NCI-H2081 (cell line): Measurements from ENCODE around the gene ISM2.

ENCODE experiments used
- DNase-seq, 2 experiments: peaks; one replicate each; lab custom pipeline; 2025; lab: John Stamatoyannopoulos, UW

The ISM2 gene

DNA sequence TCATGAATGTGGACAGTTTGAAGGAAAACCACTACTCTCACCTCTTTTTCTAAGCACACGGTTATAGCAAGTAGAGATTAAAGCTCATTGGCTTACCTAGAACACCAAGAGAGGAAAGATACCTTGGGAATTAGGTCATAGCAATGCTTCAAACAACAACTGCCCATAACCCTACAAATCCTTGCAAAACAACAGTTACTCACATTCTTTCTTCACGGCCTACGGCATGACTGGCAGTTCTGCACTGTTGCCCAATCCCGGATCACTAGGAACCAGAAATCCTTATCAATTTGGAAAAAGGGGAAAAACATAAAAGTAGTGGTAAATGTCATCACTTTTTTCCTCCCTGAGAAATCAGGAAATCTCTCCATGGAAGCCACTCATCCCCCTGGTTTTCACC is 9.6 kb upstream of the ISM2 start:
- no peak for DNase-seq

DNA sequence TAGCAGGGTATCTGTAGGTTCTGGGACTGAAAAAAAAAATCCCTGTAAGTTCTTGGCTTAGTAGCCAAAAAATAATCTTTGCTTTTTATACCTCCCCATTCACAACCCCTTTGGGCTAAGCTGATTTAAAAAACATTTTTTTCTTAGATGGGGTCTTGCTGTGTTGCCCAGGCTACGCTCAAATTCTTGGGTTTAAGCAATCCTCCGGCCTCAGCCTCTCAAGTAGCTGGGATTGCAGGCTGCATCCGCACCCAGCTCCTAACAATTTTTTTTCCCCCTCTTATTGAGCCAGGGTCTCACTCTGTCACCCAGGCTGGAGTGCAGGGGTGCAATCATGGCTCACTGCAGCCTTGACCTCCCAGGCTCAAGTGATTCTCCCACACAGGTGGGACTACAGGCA is 9.1 kb upstream of the ISM2 start:
- DNase-seq: no peak

DNA sequence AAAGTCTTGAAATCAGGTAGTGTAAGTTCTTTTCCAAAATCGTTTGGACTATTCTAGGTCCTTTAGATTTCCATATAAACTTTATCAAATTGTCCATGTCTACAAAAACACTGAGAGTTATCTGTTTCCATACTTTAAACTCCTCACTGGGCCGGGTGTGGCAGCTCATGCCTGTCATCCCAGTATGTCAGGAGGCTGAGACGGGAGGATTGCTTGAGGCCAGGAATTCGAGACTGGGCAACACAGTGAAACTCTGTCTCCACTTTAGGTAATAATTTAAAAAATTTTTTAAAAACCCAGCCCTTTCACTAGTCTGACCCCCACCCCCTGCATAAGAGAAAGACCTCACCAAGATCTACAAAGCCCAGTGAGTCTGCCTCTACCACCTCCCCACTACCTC is 6.4 kb upstream of the ISM2 start:
- DNase-seq: no peak

DNA sequence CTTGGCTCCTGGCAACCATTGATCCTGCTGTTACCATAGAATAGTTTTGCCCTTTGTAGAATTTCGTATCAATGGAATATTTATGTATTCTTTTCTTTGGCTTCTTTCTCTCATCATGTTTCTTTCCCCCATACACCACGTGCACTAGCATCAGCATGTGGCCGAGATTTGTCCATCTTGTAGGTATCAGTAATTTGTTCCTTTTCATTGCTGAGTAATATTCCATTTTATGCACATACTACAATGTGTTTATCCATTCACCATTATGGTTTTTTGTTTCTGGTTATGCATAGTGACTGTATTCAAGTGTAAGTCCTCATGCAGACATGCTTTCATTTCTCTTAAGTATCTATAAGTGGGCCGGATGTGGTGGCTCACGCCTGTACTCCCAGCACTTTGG is 4.5 kb upstream of the ISM2 start:
- DNase-seq: no peak

DNA sequence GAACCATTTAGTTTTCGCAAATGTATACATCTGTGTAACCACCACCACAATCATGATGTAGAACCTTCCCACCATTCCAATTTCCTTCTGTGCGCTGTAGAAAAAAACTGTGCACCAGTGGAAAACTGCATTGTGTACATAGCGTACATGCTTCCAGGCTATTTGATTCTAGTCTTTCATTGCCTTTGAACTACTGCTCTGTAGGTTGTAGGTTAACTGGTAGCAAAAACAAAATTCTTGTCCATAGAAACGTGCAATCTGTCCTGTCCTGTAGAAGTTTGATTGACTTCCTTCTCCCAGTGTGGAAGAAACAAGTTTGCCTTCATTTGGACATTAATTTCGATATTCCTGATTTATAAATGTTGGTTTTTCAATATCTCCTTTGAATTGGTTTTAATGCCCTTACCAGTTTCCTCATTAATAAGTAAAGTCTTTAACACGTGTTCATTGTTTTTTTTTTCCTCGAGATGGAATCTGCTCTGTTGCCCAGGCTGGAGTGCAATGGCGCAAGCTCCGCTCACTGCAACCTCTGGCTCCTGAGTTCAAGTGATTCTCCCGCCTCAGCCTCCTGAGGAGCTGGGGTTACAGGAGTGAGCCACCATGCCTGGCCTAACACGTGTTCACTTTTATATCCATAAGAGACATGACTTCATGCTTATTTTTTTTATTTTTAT is 3.6 kb upstream of the ISM2 start:
- DNase-seq: no peak

DNA sequence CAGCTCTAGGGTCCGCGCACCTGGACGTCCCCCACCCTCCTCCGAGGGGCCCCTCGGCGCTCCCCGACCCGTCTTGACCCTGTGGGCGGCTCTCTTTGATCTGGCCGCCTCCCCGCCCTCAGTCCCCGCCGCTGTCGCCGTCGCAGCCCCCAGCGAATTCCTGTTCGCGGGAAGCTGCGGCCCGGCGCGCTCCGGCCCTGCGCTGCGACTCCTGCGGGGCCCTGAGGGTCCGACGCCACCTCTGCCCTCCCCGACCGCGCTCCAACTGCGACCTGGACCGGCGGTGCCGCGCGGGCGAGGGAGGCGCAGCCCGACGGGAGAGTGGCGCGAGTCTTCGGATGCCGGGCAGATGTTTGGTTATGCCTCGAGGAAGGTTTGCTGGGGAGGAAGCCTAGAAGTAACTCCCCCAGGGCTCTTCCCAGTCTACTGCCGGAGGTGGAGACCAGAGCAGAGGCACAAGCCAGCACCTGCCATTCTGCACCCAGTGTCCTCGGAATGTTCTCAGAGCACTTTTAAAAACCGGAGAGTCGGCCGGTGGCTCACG is 440 bp upstream of the ISM2 start:
- no peak for DNase-seq

DNA sequence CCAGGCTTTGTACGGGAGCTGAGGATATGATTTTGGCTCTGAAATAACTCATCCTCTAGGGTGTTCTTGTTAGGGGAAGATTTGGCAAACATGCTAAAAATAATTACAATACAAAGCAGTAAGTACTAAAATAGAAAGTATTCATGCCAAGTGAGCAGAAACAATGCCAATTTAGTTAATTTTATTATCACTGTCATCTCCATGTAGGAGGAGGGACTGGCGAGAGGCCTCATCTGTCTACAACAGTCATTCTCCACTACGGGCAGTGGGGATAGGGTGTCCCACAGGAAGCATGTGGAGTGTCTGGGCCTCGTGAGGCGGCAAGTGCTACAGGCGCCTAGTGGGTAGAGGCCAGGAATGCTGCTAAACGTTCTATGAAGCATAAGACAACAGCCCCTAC is 3.3 kb downstream of the ISM2 start:
- DNase-seq: no peak

DNA sequence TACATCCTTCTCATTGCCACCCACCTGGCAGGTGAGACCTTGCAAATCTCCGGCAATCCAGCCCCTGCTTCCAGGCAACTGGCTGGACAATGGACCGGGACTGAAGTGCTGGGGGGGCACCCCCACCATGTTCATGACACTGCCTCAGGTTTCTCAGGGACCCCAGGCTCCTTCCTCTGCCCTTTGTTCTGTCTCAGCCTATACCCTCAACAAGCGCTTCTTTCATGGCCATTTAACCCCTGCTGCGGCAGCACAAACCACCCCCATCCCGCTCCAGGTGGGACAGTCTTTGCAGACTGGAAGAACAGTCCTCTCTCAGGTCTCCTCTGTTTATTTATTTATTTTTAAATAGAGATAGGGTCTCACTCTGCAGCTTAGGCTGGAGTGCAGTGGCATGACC is 7.6 kb downstream of the ISM2 start:
- DNase-seq: no peak

DNA sequence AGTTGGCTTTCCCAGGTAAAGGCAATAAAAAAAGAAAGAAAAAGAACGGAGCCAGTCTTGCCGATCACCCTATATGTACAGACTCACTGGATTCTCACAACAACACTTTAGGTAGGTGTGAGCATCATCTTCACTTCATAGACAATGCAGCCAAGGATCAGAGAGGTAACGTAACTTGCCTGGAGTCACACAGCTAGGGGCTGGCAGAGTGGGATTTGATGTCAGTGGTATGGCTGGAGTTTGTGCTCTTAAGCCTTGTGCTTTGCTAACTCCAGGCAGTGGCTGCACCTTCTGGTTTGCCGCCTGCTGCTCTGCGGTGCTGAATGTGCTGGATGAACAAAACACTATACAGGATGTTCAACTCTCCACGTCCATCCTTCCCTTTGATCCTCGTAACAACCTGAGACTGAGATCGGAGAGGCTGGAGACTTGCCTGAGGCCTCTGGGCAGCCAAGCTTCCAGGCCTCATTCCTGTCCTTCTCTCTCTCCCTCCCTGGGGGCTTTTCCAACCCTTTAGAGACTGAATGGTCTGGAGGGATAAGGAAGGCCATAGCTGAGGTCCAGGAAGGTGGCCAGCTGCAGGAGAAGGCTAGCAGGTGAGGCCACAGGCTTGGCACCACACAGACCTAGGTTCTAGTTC is 8.1 kb downstream of the ISM2 start:
- no peak for DNase-seq

DNA sequence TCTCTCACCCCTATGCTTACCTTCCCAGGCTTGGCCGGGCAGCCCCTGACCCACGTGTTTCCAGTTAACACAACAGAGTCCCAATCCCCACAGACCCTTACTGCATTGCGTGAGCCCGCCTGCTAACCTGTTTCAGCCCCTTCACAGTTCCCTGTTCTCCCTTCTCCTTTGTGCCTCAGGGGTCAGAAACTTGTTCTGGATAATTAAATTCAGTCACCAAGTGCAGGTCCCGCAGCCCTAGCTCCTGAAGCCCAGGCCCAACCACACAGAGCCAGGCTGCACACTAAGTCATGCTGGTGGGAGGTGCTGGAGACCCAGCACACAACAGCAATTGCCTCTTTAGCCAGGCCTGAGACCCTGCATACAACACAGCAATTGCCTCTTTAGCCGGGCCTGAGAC is 9.6 kb downstream of the ISM2 start:
- DNase-seq: no peak

DNA sequence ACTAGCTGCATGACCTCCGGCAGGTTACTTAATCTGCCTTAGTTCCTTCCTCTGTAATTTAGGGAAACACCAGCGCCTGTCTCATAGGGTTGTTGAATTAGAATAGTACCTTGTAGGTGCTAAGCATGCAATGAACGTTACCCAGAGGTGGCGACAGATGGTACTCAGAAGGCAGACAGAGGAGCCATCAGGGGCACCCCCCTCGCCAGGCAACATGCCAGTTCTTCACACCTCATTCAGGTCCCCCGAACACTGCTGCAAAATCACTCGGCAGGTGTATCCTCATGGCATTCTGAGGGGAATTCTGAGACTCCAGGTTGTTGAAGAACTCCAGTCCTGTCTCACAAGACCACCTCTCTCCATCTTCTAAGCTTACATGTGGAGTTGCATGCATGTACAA is 10.1 kb downstream of the ISM2 start:
- DNase-seq: no peak

DNA sequence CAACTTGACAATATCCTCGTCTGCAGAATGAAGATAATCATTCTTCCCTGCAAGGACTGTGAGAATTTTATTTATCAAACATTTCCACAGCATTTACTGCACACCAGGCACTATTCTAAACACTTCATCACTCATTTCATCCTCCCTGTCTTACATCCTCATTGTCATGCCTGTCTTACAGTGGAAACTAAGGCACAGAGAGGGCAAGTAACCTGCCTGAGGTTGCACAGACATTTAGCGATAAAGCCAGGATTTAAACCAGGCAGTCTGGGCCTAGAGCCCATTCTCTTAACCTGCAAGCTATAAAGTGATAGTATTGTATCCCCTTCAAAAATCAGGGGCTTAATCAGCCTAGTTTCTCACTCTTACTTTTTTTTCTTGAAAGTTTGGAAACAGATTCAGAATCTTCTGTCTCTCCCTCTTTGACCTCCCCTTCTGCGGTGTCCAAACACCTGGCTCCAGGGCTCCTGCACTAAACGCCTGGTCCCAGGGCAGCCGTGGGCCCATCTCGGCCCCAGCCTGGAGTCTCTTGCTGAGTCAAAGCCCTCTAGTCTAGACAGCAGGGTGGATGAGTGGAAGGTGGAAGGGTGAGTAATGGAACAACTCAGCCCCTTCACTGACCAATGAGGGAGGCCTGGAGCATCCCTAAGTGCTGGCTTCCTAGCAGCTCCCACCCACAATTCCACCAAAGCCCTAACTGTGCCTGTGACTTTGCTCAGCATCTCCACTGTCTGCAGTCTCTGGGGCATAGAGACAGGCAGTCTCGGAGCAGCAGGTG is 12.5 kb downstream of the ISM2 start:
- no peak for DNase-seq

DNA sequence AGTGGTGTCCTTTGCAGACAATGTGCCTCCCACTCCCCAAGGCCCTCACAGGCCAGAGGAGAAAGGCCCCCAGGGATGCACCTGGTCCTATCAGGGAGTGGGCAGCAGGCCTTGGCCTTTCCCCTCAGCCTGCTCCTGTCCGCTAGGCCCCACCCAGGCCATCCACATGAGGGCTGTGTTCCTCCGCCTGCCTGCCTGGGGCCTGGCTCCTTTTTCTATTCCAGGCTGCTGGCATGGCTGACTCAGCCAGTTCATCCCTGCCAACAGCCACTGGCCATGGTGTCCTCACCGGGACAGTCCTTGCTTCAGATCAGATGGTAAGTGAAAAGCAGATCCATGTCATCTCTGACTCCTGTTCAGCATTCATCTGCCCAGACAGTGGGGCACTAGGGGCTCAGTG is 13.4 kb downstream of the ISM2 start:
- DNase-seq: no peak

DNA sequence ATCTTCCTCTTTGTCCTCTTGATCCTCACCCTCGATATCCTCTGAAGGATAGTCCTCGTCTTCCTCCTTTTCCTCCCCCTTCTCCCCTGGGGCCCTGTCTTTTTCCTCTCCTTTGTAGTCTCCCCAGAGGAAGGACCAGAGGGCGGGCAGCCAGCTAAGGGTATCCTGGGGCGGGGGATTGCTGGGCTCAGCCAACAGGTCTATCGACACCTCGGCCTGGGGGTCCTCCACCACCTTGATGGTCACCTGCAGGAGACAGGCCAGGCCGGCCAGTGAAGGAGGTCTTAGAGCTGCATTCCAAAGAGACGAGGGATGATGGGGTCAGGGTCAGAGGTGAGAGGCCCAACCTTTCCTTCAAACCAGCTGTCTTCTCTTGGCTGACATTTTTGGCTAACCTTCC is 16.2 kb downstream of the ISM2 start:
- no peak for DNase-seq

DNA sequence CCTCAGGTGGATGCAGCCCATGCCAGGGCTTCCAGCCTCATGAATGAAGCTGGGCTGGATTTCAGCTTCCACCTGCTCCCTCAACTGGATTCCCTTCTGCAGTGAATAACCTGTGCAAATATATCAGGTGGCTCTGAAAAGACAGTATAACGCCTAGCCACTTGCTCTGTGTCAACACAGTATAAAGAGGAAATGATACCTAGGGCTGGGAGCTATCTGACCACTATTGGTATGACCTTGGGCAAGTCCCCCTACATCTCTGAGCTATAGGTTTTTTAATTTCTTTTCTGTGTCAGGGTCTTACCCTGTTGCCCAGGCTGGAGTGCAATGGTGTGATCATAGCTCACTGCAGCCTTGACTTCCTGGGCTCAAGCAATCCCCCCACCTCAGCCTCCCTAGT is 19.8 kb downstream of the ISM2 start:
- no peak for DNase-seq

DNA sequence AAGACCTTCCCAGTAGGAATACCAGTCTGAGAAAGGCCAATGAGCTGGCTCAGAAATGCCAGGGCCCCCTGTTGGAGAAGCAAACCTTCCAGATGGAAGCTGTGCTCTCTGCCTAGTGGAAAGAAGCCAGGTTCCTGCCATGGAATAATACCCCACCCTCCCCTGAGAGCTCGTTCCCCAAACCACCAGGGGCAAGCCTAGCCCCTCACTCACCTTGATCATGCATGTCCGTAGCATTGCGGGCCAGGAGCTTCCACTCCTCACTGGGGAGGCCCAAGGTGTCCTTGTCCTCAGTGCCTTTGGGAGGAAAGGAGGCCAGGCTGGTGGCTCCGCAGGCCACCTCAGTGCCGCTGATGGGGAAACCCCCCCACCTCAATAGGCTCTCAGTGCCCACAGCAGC is 20.6 kb downstream of the ISM2 start:
- no peak for DNase-seq

DNA sequence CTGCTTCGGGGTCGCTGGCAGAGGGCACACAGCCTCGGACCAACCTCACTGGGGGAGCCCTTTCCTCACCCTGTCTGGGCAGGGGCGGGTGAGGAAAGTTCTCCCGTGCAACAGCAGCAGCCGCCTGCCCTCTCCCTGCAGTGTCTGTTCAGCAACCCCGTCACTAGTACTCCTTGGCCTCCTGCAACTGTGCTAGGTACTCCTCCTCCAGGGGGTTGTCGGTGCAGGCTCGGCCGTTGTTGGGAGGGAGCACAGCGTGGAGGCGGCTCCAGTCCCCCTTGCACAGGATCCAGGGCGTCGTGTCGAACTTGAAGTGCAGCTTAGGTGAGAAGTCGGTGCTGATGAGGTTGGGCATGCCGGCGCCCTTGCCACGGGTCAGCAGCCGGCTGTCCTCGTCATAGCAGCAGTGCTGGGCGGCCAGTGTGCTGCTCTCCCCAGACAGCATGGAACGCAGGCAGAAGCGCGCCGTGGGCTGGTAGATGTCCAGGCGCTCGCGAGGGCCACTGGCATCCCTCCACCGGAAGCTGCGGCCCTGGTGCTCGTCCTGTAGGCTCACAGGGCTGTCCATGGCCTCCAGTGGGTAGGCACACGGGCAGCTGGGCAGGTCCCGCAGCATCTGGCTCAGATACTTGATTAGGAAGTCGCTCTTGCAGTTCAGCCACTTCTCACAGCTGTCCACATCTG is 23.0 kb downstream of the ISM2 start:
- no peak for DNase-seq

DNA sequence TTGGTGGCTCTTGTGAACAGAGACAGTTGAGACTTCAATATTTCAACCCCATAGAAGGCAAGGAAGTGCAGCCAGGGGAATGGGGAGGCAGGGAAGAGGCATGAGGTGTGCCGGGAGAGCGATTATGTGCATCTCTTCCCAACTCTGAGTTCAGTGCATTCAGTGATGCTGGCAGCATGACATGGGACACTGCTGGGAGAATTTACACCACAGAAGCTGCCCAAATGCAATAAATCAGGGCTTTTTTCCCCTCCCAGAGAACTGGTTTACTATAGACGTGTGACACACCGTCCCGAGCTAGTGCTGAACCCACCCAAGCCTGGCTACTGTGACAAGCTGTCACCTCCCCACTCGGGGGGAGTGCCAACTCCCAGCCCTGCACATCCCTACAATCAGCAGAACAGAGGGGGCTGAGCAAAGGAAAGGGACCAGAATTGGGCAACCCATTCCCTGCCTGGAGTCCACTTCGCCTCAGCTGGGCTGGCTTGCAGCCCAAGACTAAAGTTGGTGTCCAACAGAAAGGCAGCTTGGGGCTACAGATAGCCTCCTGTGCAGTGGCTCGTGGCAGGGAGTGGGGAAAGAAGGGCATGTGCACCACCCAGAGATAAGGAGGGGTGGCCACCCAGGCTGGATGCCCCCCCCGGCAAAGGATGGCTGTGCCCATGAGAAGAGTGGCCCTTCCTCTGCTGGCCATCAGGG is 24.0 kb downstream of the ISM2 start:
- DNase-seq: no peak

DNA sequence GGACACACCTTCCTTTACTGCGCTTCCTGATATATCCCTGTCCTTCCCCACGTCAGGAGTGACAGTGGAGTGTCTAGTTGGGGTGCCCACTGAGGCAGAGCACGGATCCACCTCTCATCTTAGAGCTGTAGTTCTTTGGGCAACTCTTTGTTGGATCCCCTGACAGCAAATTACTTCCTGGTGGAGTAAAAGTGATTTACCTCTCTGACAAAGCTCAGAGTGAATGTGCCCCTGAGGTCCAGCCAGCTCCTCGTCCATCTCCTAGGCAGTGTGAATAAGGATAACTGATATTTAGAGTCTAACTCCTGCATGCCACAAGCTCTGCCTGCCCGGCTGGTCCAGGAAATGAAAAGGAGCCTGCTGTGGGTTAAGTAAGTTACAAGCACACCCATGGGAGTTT is 24.7 kb downstream of the ISM2 start:
- no peak for DNase-seq

DNA sequence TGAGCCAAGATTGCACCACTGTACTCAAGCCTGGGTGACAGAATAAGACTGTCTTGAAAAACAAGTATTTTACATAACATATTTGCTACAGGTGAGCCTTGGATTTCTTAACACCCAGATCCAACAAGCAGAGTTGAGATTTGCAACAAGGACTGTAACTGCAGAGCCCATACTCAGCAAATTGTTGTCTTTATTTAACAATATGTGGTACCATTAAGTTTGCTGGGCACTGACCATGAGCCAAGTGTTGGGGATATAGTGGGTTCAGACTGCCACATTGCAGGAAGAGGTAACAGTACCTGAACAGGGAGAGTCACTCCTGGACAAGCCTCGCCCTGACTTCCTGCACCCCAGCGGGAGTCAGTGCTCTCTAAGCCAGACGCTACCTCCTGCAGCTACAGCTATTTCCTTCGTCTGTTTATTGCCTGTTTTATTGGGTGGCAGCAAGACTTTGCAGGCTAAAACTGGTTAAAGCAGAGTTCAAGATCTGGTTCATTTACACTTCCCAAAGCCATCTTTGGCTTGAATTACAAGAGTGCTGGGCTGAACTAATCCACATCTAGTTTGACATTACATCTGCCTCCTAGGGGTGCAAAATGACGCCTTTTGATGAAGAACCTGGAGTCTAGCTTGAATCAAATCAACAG is 28.3 kb downstream of the ISM2 start:
- DNase-seq: peak in 1 of 2 experiments; percentile 14

DNA sequence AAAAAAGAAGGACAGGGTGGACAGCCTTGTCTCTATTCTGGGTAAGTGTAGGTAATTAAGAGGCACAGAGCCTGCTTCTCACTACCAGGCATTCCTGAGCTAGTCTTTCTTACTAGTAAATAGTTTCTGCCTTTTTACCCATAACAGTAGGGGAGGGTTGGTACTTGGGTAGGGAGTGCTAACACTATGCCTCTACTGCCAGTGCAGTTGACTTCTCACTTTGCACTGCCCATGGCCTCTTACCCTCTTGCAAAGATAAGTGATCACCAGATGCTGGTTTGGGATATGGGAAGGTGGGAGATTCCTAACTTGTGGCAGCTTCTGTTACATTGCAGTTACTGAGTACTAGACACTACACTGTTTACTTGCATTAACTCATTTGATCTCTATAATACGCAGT is 29.1 kb downstream of the ISM2 start:
- no peak for DNase-seq
